ENCODE data around the gene SHC3. TPM values are rescaled to one million over a fixed set of nuclear protein-coding genes. Genes with fewer than 3 reads are reported as not detected.

Gene SHC3
- total RNA-seq, 1 experiment from 2014 or later, result 0.27 TPM

DNA sequence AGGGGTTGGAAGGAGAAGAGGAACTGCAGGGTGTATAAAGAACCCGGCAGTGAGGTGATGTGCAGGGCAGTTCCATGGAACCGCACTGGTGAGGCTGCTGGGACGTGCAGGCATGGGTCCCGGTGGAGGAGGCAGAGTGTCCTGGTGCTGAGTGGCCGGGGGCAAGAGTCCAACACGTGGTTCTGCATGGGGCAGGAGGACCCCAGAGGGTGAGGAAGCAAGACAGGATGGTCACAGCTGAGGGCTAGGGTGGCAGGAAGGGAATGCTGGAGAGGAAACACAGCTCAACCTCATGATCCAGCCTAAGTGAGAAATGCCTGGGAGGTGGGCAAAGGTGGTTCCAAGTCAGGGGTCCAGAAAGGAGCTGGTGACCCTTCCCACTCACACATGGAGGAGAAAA, 100.2 kb downstream of the SHC3 start:
- TF ChIP-seq, protein P1, sequence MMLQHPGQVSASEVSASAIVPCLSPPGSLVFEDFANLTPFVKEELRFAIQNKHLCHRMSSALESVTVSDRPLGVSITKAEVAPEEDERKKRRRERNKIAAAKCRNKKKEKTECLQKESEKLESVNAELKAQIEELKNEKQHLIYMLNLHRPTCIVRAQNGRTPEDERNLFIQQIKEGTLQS (IDR thresholded peaks at IDR 0.05), result no peak
- TF ChIP-seq, protein P2, sequence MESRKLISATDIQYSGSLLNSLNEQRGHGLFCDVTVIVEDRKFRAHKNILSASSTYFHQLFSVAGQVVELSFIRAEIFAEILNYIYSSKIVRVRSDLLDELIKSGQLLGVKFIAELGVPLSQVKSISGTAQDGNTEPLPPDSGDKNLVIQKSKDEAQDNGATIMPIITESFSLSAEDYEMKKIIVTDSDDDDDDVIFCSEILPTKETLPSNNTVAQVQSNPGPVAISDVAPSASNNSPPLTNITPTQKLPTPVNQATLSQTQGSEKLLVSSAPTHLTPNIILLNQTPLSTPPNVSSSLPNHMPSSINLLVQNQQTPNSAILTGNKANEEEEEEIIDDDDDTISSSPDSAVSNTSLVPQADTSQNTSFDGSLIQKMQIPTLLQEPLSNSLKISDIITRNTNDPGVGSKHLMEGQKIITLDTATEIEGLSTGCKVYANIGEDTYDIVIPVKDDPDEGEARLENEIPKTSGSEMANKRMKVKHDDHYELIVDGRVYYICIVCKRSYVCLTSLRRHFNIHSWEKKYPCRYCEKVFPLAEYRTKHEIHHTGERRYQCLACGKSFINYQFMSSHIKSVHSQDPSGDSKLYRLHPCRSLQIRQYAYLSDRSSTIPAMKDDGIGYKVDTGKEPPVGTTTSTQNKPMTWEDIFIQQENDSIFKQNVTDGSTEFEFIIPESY (IDR thresholded peaks at IDR 0.05; ENCODE audit: extremely low read depth, insufficient replicate concordance, low read length), result no peak
- TF ChIP-seq SP1 (IDR thresholded peaks at IDR 0.05; ENCODE audit: low read depth) (no peak), POLR2A (IDR thresholded peaks at IDR 0.05; ENCODE audit: borderline replicate concordance, extremely low read depth, insufficient read depth, insufficient read length) (no peak), CBX3 (IDR thresholded peaks at IDR 0.05; ENCODE audit: low read depth) (no peak), EZH2phosphoT487 (IDR thresholded peaks at IDR 0.05; ENCODE audit: borderline replicate concordance) (no peak), POLR2AphosphoS5 (IDR thresholded peaks at IDR 0.05; ENCODE audit: low read depth, low read length) (no peak), ZFX (IDR thresholded peaks at IDR 0.05) (no peak), SIN3A (IDR thresholded peaks at IDR 0.05; ENCODE audit: low read depth) (no peak), SRF (IDR thresholded peaks at IDR 0.05; ENCODE audit: low read depth) (no peak)
- TF ChIP-seq, protein P3, sequence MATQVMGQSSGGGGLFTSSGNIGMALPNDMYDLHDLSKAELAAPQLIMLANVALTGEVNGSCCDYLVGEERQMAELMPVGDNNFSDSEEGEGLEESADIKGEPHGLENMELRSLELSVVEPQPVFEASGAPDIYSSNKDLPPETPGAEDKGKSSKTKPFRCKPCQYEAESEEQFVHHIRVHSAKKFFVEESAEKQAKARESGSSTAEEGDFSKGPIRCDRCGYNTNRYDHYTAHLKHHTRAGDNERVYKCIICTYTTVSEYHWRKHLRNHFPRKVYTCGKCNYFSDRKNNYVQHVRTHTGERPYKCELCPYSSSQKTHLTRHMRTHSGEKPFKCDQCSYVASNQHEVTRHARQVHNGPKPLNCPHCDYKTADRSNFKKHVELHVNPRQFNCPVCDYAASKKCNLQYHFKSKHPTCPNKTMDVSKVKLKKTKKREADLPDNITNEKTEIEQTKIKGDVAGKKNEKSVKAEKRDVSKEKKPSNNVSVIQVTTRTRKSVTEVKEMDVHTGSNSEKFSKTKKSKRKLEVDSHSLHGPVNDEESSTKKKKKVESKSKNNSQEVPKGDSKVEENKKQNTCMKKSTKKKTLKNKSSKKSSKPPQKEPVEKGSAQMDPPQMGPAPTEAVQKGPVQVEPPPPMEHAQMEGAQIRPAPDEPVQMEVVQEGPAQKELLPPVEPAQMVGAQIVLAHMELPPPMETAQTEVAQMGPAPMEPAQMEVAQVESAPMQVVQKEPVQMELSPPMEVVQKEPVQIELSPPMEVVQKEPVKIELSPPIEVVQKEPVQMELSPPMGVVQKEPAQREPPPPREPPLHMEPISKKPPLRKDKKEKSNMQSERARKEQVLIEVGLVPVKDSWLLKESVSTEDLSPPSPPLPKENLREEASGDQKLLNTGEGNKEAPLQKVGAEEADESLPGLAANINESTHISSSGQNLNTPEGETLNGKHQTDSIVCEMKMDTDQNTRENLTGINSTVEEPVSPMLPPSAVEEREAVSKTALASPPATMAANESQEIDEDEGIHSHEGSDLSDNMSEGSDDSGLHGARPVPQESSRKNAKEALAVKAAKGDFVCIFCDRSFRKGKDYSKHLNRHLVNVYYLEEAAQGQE (IDR thresholded peaks at IDR 0.05; ENCODE audit: low read depth), result no peak
- Histone ChIP-seq H3K4me2 (ENCODE audit: low read length) (no peak overlapping the region), H3K9me2 (ENCODE audit: insufficient read depth) (no peaks in the 10 kb centered on the region), H3K9me3 (ENCODE audit: control insufficient read depth in 1 of 2, insufficient read depth in 1 of 2, low read depth in 1 of 2, low read length in 2 of 2) (no peaks in the 10 kb centered on the region), H3K4me3 (replicated peaks in 1 of 2; ENCODE audit: low read depth in 1 of 2, low read length in 2 of 2) (no peak overlapping the region), H4K20me1 (ENCODE audit: insufficient read depth) (no peaks in the 10 kb centered on the region), H3K9ac (ENCODE audit: low read length) (no peak overlapping the region), H3K27ac (ENCODE audit: low read depth, low read length) (no peak overlapping the region), H3K4me1 (ENCODE audit: control insufficient read depth in 1 of 2, insufficient read depth in 2 of 2, low read length in 2 of 2) (no peaks in the 10 kb centered on the region), H2AFZ (ENCODE audit: low read depth, low read length, poor library complexity, severe bottlenecking) (no peak overlapping the region), H3K27me3 (ENCODE audit: insufficient read depth, low read length) (no peaks in the 10 kb centered on the region), H3K79me2 (ENCODE audit: insufficient read depth, low read length) (no peaks in the 10 kb centered on the region), H3K36me3 (ENCODE audit: control insufficient read depth in 1 of 2, insufficient read depth in 2 of 2, low read length in 2 of 2) (no peaks in the 10 kb centered on the region)
- intact Hi-C loops (cut with micrococcal nuclease), result no loop called here
- DNase-seq (ENCODE audit: low read depth, low spot score) (no peak), ATAC-seq (no peak)
- no TSS peak for BruUV-seq (replicated peaks)
- ChIA-PET CTCF (no interaction called here), RAD21 (ENCODE audit: low non-redundant PET in 1 of 2, low total read pairs in 2 of 2, uncharacterized antibody in 2 of 2, unreplicated experiment in 2 of 2) (no interaction called here), POLR2A (interaction anchor here (0.6 kb wide), 1 partner anchor 543 kb away, joined by 3 read pairs; the partner anchor contains the start of gene NXNL2)

All from HCT116 (cell line).